ENCODE data around the gene THSD4.

Gene THSD4

GRCh38 chr15:71601038-71601834 lies 486.0 kb downstream of the THSD4 start:
- H3K4me3 ChIP-seq (replicated peaks; ENCODE audit: insufficient read depth, low read length): no peak overlapping the region
- TF ChIP-seq SPI1 (IDR thresholded peaks at IDR 0.05; ENCODE audit: borderline replicate concordance, low read depth) (no peak), GABPA (IDR thresholded peaks at IDR 0.05; ENCODE audit: low read depth) (no peak), REST (IDR thresholded peaks at IDR 0.05; ENCODE audit: insufficient replicate concordance, low read depth) (no peak), POLR2AphosphoS5 (IDR thresholded peaks at IDR 0.05; ENCODE audit: low read depth) (no peak)
- H3K27ac ChIP-seq (replicated peaks): no peak overlapping the region
- DNase-seq (ENCODE audit: low read depth in 1 of 2, low spot score in 1 of 2): no peak
- H3K27me3 ChIP-seq (ENCODE audit: insufficient read depth, poor library complexity, severe bottlenecking): no peaks in the 10 kb centered on the region

GRCh38 chr15:71603379-71603778 lies 488.1 kb downstream of the THSD4 start:
- Histone ChIP-seq H3K27me3 (ENCODE audit: insufficient read depth, poor library complexity, severe bottlenecking) (no peaks in the 10 kb centered on the region), H3K27ac (replicated peaks) (no peak overlapping the region), H3K4me3 (replicated peaks; ENCODE audit: insufficient read depth, low read length) (no peak overlapping the region)
- DNase-seq (ENCODE audit: low read depth in 1 of 2, low spot score in 1 of 2): no peak
- TF ChIP-seq SPI1 (IDR thresholded peaks at IDR 0.05; ENCODE audit: borderline replicate concordance, low read depth) (no peak), REST (IDR thresholded peaks at IDR 0.05; ENCODE audit: insufficient replicate concordance, low read depth) (no peak), GABPA (IDR thresholded peaks at IDR 0.05; ENCODE audit: low read depth) (no peak), POLR2AphosphoS5 (IDR thresholded peaks at IDR 0.05; ENCODE audit: low read depth) (no peak), CTCF (IDR thresholded peaks at IDR 0.05; ENCODE audit: insufficient read depth, low read length) (no peak)

- Histone ChIP-seq H3K27ac (replicated peaks) (no peak overlapping the region), H3K4me3 (replicated peaks; ENCODE audit: insufficient read depth, low read length) (no peak overlapping the region), H3K27me3 (ENCODE audit: insufficient read depth, poor library complexity, severe bottlenecking) (no peaks in the 10 kb centered on the region)
- no peak for DNase-seq (ENCODE audit: low read depth in 1 of 2, low spot score in 1 of 2)
- TF ChIP-seq CTCF (IDR thresholded peaks at IDR 0.05; ENCODE audit: insufficient read depth, low read length) (no peak), GABPA (IDR thresholded peaks at IDR 0.05; ENCODE audit: low read depth) (no peak), REST (IDR thresholded peaks at IDR 0.05; ENCODE audit: insufficient replicate concordance, low read depth) (no peak), SPI1 (IDR thresholded peaks at IDR 0.05; ENCODE audit: borderline replicate concordance, low read depth) (no peak), POLR2AphosphoS5 (IDR thresholded peaks at IDR 0.05; ENCODE audit: low read depth) (no peak)
Observed at GRCh38 chr15:71607383-71607782, 492.1 kb downstream of the THSD4 start.

Data from HL-60 (cell line).